Measurements from ENCODE around the gene ATP2C2. TPM values are rescaled to one million over a fixed set of nuclear protein-coding genes. Genes with fewer than 3 reads are reported as not detected.

ATP2C2 gene
- total RNA-seq, 1 donor from 2014 or later, result 32.1 TPM

DNA sequence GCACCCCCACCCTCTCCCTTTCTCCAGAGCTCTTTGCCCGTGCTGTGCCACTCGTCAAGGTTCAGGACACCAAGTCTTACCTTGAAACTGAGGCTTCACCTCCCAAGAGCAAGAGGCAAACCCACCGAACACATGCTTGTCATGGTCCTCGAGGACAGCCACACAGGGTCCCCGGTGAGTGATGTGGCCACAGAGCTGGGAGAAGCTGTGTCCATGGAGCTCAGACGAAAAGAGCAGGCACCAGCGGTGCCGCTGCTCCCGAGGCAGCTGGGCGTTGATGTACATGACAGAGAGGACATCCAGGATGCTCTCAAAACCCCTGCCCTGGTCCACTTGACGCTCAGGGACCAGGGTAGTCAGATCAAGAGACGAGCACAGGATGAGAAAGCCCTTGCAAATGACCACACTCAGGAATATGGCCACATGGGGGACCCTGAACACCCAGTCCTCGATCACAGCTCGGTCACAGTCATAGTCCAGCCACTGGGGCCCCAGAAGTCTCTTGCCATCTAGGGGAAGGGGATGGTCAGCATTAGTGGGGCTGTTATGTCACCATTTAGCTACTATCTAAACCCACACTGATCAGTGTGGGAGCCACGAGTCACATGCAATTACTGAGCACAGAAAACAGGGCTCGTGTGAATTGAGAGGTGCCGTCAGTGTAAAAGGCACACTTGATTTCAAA, 118.4 kb downstream of the ATP2C2 start:
- H3K27me3 ChIP-seq (ENCODE audit: control insufficient read depth, insufficient read depth, low read length), result no peaks in the 10 kb centered on the region
- DNase-seq (ENCODE audit: low read depth) (no peak), FAIRE-seq (no peak)
- TF ChIP-seq, protein P1, sequence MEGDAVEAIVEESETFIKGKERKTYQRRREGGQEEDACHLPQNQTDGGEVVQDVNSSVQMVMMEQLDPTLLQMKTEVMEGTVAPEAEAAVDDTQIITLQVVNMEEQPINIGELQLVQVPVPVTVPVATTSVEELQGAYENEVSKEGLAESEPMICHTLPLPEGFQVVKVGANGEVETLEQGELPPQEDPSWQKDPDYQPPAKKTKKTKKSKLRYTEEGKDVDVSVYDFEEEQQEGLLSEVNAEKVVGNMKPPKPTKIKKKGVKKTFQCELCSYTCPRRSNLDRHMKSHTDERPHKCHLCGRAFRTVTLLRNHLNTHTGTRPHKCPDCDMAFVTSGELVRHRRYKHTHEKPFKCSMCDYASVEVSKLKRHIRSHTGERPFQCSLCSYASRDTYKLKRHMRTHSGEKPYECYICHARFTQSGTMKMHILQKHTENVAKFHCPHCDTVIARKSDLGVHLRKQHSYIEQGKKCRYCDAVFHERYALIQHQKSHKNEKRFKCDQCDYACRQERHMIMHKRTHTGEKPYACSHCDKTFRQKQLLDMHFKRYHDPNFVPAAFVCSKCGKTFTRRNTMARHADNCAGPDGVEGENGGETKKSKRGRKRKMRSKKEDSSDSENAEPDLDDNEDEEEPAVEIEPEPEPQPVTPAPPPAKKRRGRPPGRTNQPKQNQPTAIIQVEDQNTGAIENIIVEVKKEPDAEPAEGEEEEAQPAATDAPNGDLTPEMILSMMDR (IDR thresholded peaks at IDR 0.05; ENCODE audit: insufficient read depth, low read length, severe bottlenecking), result no peak
- peaks cover 31% of the 10 kb centered on the region for H3K36me3 ChIP-seq (ENCODE audit: control insufficient read depth, insufficient read depth, low read length)
- no peak overlapping the region for H3K4me3 ChIP-seq (ENCODE audit: low read depth, low read length)

- DNase-seq (ENCODE audit: low read depth) (no peak), FAIRE-seq (no peak)
- peaks cover 28% of the 10 kb centered on the region for H3K36me3 ChIP-seq (ENCODE audit: control insufficient read depth, insufficient read depth, low read length)
- TF ChIP-seq, protein P1 (IDR thresholded peaks at IDR 0.05; ENCODE audit: insufficient read depth, low read length, severe bottlenecking), result no peak
- no peaks in the 10 kb centered on the region for H3K27me3 ChIP-seq (ENCODE audit: control insufficient read depth, insufficient read depth, low read length)
- no peak overlapping the region for H3K4me3 ChIP-seq (ENCODE audit: low read depth, low read length)
These were observed 119.0 kb downstream of the ATP2C2 start for GRCh38 chr16:84487358-84487757.

DNA sequence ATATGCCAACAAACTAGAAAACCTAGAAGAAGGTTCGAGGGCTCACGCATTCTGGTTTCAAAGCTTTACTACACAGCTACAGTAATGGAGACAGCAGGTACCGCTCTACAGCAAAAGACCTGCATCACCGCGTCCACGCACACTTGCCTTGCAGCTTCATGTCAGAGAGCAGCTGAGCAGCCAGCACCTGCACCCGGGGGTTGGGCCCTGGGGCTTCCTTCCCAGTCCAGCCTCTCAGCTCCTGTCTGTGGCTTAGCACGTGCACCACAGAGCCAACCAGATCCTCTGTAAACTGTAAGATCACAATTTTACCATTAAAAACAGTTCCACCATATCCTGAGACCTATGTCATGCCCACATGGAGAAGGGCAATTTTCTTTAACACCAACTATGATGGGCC, 120.8 kb downstream of the ATP2C2 start:
- TF ChIP-seq, protein P1 (IDR thresholded peaks at IDR 0.05; ENCODE audit: insufficient read depth, low read length, severe bottlenecking), result no peak
- peaks cover 27% of the 10 kb centered on the region for H3K36me3 ChIP-seq (ENCODE audit: control insufficient read depth, insufficient read depth, low read length)
- DNase-seq (ENCODE audit: low read depth), result no peak
- H3K27me3 ChIP-seq (ENCODE audit: control insufficient read depth, insufficient read depth, low read length), result no peaks in the 10 kb centered on the region
- H3K4me3 ChIP-seq (ENCODE audit: low read depth, low read length), result no peak overlapping the region
- no peak for FAIRE-seq

GRCh38 chr16:84495506-84495905, 127.2 kb downstream of the ATP2C2 start:
- no peaks in the 10 kb centered on the region for H3K27me3 ChIP-seq (ENCODE audit: control insufficient read depth, insufficient read depth, low read length)
- peaks cover 43% of the 10 kb centered on the region for H3K36me3 ChIP-seq (ENCODE audit: control insufficient read depth, insufficient read depth, low read length)
- TF ChIP-seq, protein P1 (IDR thresholded peaks at IDR 0.05; ENCODE audit: insufficient read depth, low read length, severe bottlenecking), result no peak
- FAIRE-seq, result no peak
- H3K4me3 ChIP-seq (ENCODE audit: low read depth, low read length), result no peak overlapping the region
- no peak for DNase-seq (ENCODE audit: low read depth)

DNA sequence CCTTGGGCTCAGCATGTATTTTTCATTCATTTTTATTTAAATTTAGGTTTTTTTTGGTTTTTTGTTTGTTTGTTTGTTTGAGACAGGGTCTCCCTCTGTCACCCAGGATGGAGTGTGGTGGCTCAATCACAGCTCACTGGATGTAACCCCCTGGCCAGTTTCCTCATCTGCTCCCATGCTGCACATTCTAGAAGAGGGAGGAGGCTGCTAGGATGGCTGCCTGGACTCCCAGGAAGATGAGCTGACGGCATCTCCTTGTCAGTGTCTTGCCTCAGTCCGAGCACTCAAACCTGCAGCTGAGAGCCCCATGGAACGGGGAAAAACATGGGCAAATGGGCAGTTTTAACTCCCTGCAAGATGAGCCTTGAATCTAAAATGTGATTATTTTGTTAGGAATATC, 128.7 kb downstream of the ATP2C2 start:
- TF ChIP-seq, protein P1 (IDR thresholded peaks at IDR 0.05; ENCODE audit: insufficient read depth, low read length, severe bottlenecking), result no peak
- FAIRE-seq, result no peak
- DNase-seq (ENCODE audit: low read depth), result no peak
- no peaks in the 10 kb centered on the region for H3K27me3 ChIP-seq (ENCODE audit: control insufficient read depth, insufficient read depth, low read length)
- H3K4me3 ChIP-seq (ENCODE audit: low read depth, low read length), result no peak overlapping the region
- peaks cover 43% of the 10 kb centered on the region for H3K36me3 ChIP-seq (ENCODE audit: control insufficient read depth, insufficient read depth, low read length)
